ENCODE measurements around the gene HJV.

Gene HJV

DNA sequence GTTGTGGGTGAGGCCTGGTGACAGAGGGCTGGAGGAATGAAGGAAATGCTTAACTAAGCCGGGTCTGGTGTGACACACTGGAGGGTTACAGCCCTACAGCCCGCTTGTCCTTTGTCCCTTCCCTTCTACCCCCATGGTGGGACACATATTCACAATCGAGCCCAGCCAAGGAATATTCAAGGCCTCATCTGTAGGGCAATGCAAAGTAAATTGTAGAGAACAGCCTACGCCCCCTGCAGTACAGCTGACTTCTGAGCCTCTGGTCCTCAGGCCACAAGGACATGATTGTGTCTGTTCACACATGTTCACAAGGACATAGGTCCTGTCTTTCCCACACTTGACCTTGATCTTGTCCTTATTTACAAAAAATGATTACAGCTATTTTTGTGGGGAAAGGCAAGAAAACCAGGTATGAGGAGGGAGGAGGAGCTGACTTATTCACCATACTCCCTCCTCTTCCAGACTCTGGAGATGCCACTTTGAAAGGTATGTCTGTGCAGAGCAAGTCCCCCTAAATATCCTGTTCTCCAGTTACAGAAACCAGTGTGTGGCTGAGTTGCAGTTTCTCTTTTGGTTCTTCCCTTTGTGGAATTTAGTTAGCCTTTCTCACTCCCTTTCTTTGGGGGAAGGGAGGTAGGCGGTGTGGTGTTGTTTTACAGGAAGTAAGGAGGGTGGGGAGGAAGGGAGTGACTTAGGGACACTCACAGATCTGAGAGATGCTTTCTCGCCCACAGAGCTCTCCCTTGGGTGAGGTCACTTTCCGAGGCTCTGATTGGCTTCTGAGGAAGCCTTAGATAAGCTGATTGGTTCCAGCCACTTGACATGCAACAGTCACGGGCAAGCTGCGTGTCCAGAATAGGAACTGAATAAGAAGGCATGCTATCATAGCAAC, 42.4 kb downstream of the HJV start (continued):
- TF ChIP-seq, protein P1, sequence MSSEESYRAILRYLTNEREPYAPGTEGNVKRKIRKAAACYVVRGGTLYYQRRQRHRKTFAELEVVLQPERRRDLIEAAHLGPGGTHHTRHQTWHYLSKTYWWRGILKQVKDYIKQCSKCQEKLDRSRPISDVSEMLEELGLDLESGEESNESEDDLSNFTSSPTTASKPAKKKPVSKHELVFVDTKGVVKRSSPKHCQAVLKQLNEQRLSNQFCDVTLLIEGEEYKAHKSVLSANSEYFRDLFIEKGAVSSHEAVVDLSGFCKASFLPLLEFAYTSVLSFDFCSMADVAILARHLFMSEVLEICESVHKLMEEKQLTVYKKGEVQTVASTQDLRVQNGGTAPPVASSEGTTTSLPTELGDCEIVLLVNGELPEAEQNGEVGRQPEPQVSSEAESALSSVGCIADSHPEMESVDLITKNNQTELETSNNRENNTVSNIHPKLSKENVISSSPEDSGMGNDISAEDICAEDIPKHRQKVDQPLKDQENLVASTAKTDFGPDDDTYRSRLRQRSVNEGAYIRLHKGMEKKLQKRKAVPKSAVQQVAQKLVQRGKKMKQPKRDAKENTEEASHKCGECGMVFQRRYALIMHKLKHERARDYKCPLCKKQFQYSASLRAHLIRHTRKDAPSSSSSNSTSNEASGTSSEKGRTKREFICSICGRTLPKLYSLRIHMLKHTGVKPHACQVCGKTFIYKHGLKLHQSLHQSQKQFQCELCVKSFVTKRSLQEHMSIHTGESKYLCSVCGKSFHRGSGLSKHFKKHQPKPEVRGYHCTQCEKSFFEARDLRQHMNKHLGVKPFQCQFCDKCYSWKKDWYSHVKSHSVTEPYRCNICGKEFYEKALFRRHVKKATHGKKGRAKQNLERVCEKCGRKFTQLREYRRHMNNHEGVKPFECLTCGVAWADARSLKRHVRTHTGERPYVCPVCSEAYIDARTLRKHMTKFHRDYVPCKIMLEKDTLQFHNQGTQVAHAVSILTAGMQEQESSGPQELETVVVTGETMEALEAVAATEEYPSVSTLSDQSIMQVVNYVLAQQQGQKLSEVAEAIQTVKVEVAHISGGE (tag by site-specific recombination; conservative IDR thresholded peaks at IDR 0.05; ENCODE audit: low read depth) = peak; percentile 72
- TF ChIP-seq, protein P2, sequence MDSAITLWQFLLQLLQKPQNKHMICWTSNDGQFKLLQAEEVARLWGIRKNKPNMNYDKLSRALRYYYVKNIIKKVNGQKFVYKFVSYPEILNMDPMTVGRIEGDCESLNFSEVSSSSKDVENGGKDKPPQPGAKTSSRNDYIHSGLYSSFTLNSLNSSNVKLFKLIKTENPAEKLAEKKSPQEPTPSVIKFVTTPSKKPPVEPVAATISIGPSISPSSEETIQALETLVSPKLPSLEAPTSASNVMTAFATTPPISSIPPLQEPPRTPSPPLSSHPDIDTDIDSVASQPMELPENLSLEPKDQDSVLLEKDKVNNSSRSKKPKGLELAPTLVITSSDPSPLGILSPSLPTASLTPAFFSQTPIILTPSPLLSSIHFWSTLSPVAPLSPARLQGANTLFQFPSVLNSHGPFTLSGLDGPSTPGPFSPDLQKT (IDR thresholded peaks at IDR 0.05; ENCODE audit: borderline replicate concordance, low read depth, low read length) = no peak
- TF ChIP-seq, protein P3, sequence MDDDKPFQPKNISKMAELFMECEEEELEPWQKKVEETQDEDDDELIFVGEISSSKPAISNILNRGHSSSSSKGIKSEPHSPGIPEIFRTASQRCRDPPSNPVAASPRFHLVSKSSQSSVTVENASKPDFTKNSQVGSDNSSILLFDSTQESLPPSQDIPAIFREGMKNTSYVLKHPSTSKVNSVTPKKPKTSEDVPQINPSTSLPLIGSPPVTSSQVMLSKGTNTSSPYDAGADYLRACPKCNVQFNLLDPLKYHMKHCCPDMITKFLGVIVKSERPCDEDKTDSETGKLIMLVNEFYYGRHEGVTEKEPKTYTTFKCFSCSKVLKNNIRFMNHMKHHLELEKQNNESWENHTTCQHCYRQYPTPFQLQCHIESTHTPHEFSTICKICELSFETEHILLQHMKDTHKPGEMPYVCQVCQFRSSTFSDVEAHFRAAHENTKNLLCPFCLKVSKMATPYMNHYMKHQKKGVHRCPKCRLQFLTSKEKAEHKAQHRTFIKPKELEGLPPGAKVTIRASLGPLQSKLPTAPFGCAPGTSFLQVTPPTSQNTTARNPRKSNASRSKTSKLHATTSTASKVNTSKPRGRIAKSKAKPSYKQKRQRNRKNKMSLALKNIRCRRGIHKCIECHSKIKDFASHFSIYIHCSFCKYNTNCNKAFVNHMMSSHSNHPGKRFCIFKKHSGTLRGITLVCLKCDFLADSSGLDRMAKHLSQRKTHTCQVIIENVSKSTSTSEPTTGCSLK (tag by site-specific recombination; IDR thresholded peaks at IDR 0.05) = no peak
- no peak for TF ChIP-seq GLI2 (tag by site-specific recombination; IDR thresholded peaks at IDR 0.05; ENCODE audit: borderline replicate concordance, low read depth)
- TF ChIP-seq ZFP37 (tag by site-specific recombination; IDR thresholded peaks at IDR 0.05) = no peak
- TF ChIP-seq, protein P4, sequence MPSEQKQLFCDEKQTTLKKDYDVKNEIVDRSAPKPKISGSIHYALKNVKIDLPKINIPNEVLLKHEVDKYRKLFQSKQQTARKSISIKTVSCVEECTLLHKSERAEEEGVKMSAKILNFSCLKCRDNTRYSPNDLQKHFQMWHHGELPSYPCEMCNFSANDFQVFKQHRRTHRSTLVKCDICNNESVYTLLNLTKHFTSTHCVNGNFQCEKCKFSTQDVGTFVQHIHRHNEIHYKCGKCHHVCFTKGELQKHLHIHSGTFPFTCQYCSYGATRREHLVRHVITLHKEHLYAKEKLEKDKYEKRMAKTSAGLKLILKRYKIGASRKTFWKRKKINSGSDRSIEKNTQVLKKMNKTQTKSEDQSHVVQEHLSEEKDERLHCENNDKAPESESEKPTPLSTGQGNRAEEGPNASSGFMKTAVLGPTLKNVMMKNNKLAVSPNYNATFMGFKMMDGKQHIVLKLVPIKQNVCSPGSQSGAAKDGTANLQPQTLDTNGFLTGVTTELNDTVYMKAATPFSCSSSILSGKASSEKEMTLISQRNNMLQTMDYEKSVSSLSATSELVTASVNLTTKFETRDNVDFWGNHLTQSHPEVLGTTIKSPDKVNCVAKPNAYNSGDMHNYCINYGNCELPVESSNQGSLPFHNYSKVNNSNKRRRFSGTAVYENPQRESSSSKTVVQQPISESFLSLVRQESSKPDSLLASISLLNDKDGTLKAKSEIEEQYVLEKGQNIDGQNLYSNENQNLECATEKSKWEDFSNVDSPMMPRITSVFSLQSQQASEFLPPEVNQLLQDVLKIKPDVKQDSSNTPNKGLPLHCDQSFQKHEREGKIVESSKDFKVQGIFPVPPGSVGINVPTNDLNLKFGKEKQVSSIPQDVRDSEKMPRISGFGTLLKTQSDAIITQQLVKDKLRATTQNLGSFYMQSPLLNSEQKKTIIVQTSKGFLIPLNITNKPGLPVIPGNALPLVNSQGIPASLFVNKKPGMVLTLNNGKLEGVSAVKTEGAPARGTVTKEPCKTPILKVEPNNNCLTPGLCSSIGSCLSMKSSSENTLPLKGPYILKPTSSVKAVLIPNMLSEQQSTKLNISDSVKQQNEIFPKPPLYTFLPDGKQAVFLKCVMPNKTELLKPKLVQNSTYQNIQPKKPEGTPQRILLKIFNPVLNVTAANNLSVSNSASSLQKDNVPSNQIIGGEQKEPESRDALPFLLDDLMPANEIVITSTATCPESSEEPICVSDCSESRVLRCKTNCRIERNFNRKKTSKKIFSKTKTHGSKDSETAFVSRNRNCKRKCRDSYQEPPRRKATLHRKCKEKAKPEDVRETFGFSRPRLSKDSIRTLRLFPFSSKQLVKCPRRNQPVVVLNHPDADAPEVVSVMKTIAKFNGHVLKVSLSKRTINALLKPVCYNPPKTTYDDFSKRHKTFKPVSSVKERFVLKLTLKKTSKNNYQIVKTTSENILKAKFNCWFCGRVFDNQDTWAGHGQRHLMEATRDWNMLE (tag by site-specific recombination; conservative IDR thresholded peaks at IDR 0.05; ENCODE audit: low read depth) = peak; percentile 48; the same call in 1 of the 2 replicates
- TF ChIP-seq ZNF501 (tag by site-specific recombination; IDR thresholded peaks at IDR 0.05) = peak; percentile 30; the same call in 1 of the 2 replicates
- no peak for TF ChIP-seq ZNF776 (tag by site-specific recombination; IDR thresholded peaks at IDR 0.05; ENCODE audit: borderline replicate concordance)
- no peak for TF ChIP-seq GLI4 (tag by site-specific recombination; IDR thresholded peaks at IDR 0.05)
- TF ChIP-seq ZBTB20 (tag by site-specific recombination; IDR thresholded peaks at IDR 0.05) = no peak
- peak; percentile 76 for TF ChIP-seq FEZF1 (tag by site-specific recombination; IDR thresholded peaks at IDR 0.05)
- no peak for TF ChIP-seq ZNF16 (tag by site-specific recombination; IDR thresholded peaks at IDR 0.05; ENCODE audit: low read depth)
- peak; percentile 38; the same call in 1 of the 2 replicates for TF ChIP-seq ZNF394 (tag by site-specific recombination; IDR thresholded peaks at IDR 0.05; ENCODE audit: borderline replicate concordance)
- TF ChIP-seq SCRT1 (tag by site-specific recombination; IDR thresholded peaks at IDR 0.05; ENCODE audit: borderline replicate concordance) = peak; percentile 75; the same call in 1 of the 2 replicates
- TF ChIP-seq ZNF561 (tag by site-specific recombination; IDR thresholded peaks at IDR 0.05; ENCODE audit: borderline replicate concordance) = 0 out of 2 replicates have a peak, but pooled peaks have one; percentile 73
- TF ChIP-seq SP2 (tag by site-specific recombination; IDR thresholded peaks at IDR 0.05) = peak; percentile 94
- TF ChIP-seq ZNF660 (tag by site-specific recombination; IDR thresholded peaks at IDR 0.05) = peak; percentile 60
- no peak for TF ChIP-seq ZNF555 (tag by site-specific recombination; conservative IDR thresholded peaks at IDR 0.05)
- peak; percentile 39; the same call in 1 of the 2 replicates for TF ChIP-seq ZNF335 (tag by site-specific recombination; conservative IDR thresholded peaks at IDR 0.05)
- TF ChIP-seq ZNF214 (tag by site-specific recombination; IDR thresholded peaks at IDR 0.05; ENCODE audit: borderline replicate concordance) = no peak
- no peak for TF ChIP-seq OVOL3 (tag by site-specific recombination; IDR thresholded peaks at IDR 0.05)
- peak; percentile 79 for TF ChIP-seq ZXDB (tag by site-specific recombination; IDR thresholded peaks at IDR 0.05)
- TF ChIP-seq, protein P5, sequence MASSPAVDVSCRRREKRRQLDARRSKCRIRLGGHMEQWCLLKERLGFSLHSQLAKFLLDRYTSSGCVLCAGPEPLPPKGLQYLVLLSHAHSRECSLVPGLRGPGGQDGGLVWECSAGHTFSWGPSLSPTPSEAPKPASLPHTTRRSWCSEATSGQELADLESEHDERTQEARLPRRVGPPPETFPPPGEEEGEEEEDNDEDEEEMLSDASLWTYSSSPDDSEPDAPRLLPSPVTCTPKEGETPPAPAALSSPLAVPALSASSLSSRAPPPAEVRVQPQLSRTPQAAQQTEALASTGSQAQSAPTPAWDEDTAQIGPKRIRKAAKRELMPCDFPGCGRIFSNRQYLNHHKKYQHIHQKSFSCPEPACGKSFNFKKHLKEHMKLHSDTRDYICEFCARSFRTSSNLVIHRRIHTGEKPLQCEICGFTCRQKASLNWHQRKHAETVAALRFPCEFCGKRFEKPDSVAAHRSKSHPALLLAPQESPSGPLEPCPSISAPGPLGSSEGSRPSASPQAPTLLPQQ (tag by site-specific recombination; IDR thresholded peaks at IDR 0.05) = peak; percentile 54; the same call in 1 of the 2 replicates
- TF ChIP-seq SETDB1 (IDR thresholded peaks at IDR 0.05; ENCODE audit: insufficient read length, low read length) = peak; percentile 25
- TF ChIP-seq ZFP41 (tag by site-specific recombination; IDR thresholded peaks at IDR 0.05; ENCODE audit: borderline replicate concordance) = no peak
